IMR-90 (cell line): ENCODE data around the gene MBOAT2. TPM values are rescaled to one million over a fixed set of nuclear protein-coding genes. Genes with fewer than 3 reads are reported as not detected.

Source experiments
- ATAC-seq: fragments of 200-7000 bp; cut with Tn5 transposase; 2 replicates; pipeline ENCODE4 v1.9.1; 2020; ENCODE audit warnings: low read depth, mild to moderate bottlenecking, moderate library complexity
- BruUV-seq: library from RNA; stranded (reverse); fragments of 400-500 nt; replicated peaks from 2 replicates; lab custom pipeline; 2021; lab: Mats Ljungman, UMichigan
- CTCF ChIA-PET: fragments of 300-600 bp; formaldehyde crosslinking; extraction: SDS; loops from one replicate; lab custom pipeline; 2021; ENCODE audit warnings: antibody characterized with exemption; lab: Yijun Ruan, JAX
- POLR2A ChIA-PET: fragments of 300-600 bp; sonication (Branson Sonifier 250); formaldehyde crosslinking; loops from one replicate; lab custom pipeline; 2022; ENCODE audit warnings: antibody characterized with exemption; ENCODE audit not compliant: unreplicated experiment; lab: Charles Lee
- DNase-seq: peaks from one replicate; pipeline ENCODE4 v3.0.0; 2013
- H2AFZ ChIP-seq: replicated peaks from 2 replicates; pipeline ENCODE3; 2013; ENCODE audit warnings: low read length, mild to moderate bottlenecking; ENCODE audit not compliant: poor library complexity
- H2AK5ac ChIP-seq: 2 replicates; pipeline ENCODE4 v1.6.1; 2013; ENCODE audit warnings: low read depth, low read length, inconsistent platforms
- H2AK9ac ChIP-seq: replicated peaks from 2 replicates; pipeline ENCODE3; 2013; ENCODE audit warnings: mild to moderate bottlenecking, low read depth, low read length, moderate library complexity; ENCODE audit not compliant: poor library complexity
- H2BK120ac ChIP-seq: 2 replicates; pipeline ENCODE4 v1.6.1; 2013; ENCODE audit warnings: low read depth, low read length, inconsistent platforms
- H2BK15ac ChIP-seq: 3 replicates; pipeline ENCODE4 v1.6.1; 2013; ENCODE audit warnings: low read depth, low read length, inconsistent platforms
- H2BK20ac ChIP-seq: 2 replicates; pipeline ENCODE4 v1.6.1; 2013; ENCODE audit warnings: low read depth, mild to moderate bottlenecking, inconsistent platforms, low read length, moderate library complexity
- H2BK5ac ChIP-seq: 2 replicates; pipeline ENCODE4 v1.6.1; 2013; ENCODE audit warnings: mild to moderate bottlenecking, low read depth, low read length, inconsistent platforms; ENCODE audit not compliant: poor library complexity, severe bottlenecking
- H3K14ac ChIP-seq: replicated peaks from 2 replicates; pipeline ENCODE4 v1.6.1; 2013; ENCODE audit warnings: low read depth, low read length, inconsistent platforms
- H3K18ac ChIP-seq: 2 replicates; pipeline ENCODE4 v1.6.1; 2013; ENCODE audit warnings: low read depth, low read length, control low read depth
- H3K23ac ChIP-seq: 2 replicates; pipeline ENCODE4 v1.6.1; 2013; ENCODE audit warnings: low read depth, low read length, inconsistent platforms
- H3K27ac ChIP-seq: 2 replicates; pipeline ENCODE4 v1.5.1; 2013; ENCODE audit warnings: mild to moderate bottlenecking, control low read depth, low read length; ENCODE audit not compliant: insufficient read depth
- H3K27me3 ChIP-seq: 2 replicates; pipeline ENCODE4 v1.6.1; 2013; ENCODE audit warnings: low read length; ENCODE audit not compliant: control insufficient read depth, insufficient read depth
- H3K36me3 ChIP-seq: 2 replicates; pipeline ENCODE4 v1.6.1; 2013; ENCODE audit warnings: low read length, mixed read lengths; ENCODE audit not compliant: control insufficient read depth, insufficient read depth
- H3K4ac ChIP-seq: 2 replicates; pipeline ENCODE4 v1.6.1; 2013; ENCODE audit warnings: low read depth, low read length, inconsistent platforms
- H3K4me1 ChIP-seq: 2 replicates; pipeline ENCODE4 v1.6.1; 2013; ENCODE audit warnings: low read length, mixed read lengths; ENCODE audit not compliant: control insufficient read depth, insufficient read depth
- H3K4me2 ChIP-seq: 2 replicates; pipeline ENCODE4 v1.6.1; 2013; ENCODE audit warnings: low read depth, mild to moderate bottlenecking, control low read depth, low read length, moderate library complexity
- H3K4me3 ChIP-seq: 2 replicates; pipeline ENCODE4 v1.5.1; 2013; ENCODE audit warnings: low read depth, mild to moderate bottlenecking, control low read depth, low read length, moderate library complexity; ENCODE audit not compliant: insufficient read depth
- H3K56ac ChIP-seq: 2 replicates; pipeline ENCODE4 v1.6.1; 2013; ENCODE audit warnings: low read length, inconsistent platforms; ENCODE audit not compliant: insufficient read depth; ENCODE audit errors: extremely low read depth
- H3K79me1 ChIP-seq, 2 experiments: 2 replicates each; pipeline ENCODE4 v1.6.1; 2013; ENCODE audit warnings: low read length in 2 of 2, inconsistent platforms in 1 of 2, low read depth in 1 of 2
- H3K9ac ChIP-seq: 2 replicates; pipeline ENCODE4 v1.6.1; 2013; ENCODE audit warnings: low read depth, low read length, control low read depth
- H3K9me1 ChIP-seq: 2 replicates; pipeline ENCODE4 v1.6.1; 2013; ENCODE audit warnings: low read length, inconsistent platforms; ENCODE audit not compliant: insufficient read depth
- H3K9me3 ChIP-seq: 2 replicates; pipeline ENCODE4 v1.6.1; 2013; ENCODE audit warnings: low read length; ENCODE audit not compliant: control insufficient read depth, insufficient read depth
- H4K20me1 ChIP-seq: 2 replicates; pipeline ENCODE4 v1.6.1; 2013; ENCODE audit warnings: low read length, inconsistent platforms; ENCODE audit not compliant: insufficient read depth
- H4K5ac ChIP-seq: 2 replicates; pipeline ENCODE4 v1.6.1; 2013; ENCODE audit warnings: mild to moderate bottlenecking, low read depth, low read length, control low read depth
- H4K8ac ChIP-seq, 2 experiments: 2 replicates each; pipeline ENCODE4 v1.6.1; 2013; ENCODE audit warnings: low read depth in 2 of 2, low read length in 2 of 2, control low read depth in 1 of 2, inconsistent platforms in 1 of 2
- H4K91ac ChIP-seq: 2 replicates; pipeline ENCODE4 v1.6.1; 2013; ENCODE audit warnings: low read depth, low read length, inconsistent platforms; ENCODE audit not compliant: insufficient read depth
- CHD1 ChIP-seq: IDR thresholded peaks from 2 replicates; pipeline ENCODE4 v1.6.1; 2012; ENCODE audit warnings: low read depth, low read length, improper control_type of control experiment
- MAFK ChIP-seq: IDR thresholded peaks from 2 replicates; pipeline ENCODE4 v1.6.1; 2012; ENCODE audit warnings: low read depth, low read length, improper control_type of control experiment
- MAZ ChIP-seq: IDR thresholded peaks from 2 replicates; pipeline ENCODE4 v1.6.1; 2012; ENCODE audit warnings: low read depth, mild to moderate bottlenecking, low read length, improper control_type of control experiment, moderate library complexity, borderline replicate concordance
- NFE2L2 ChIP-seq: fragments of 150-350 bp; IDR thresholded peaks from 2 replicates; pipeline ENCODE4 v1.6.1; 2016; ENCODE audit warnings: low read depth, mild to moderate bottlenecking, low read length
- RAD21 ChIP-seq: IDR thresholded peaks from 2 replicates; pipeline ENCODE4 v1.6.1; 2012; ENCODE audit warnings: low read length, improper control_type of control experiment
- RCOR1 ChIP-seq: IDR thresholded peaks from 2 replicates; pipeline ENCODE4 v1.6.1; 2012; ENCODE audit warnings: mild to moderate bottlenecking, low read length, improper control_type of control experiment; ENCODE audit not compliant: insufficient replicate concordance
- SMC3 ChIP-seq: fragments of 150-350 bp; IDR thresholded peaks from 2 replicates; pipeline ENCODE4 v1.6.1; 2016; ENCODE audit warnings: low read depth, mild to moderate bottlenecking, antibody characterized with exemption, low read length, moderate library complexity
- WGBS, 2 experiments: methylation state at CpG; one replicate each; pipeline versions ENCODE4 v1.1.5 to v1.1.7; 2013; ENCODE audit warnings: missing lambda C conversion rate in 2 of 2; ENCODE audit not compliant: insufficient read length in 1 of 2; ENCODE audit errors: extremely low coverage in 2 of 2; 5-methylcytosine and 5-hydroxymethylcytosine counted together
- dilution Hi-C: fragments of 300-500 bp; cut with HindIII; formaldehyde crosslinking; loops from one replicate; pipeline ENCODE4 v1.14.3; 2018; ENCODE audit warnings: low sequenced_read_pairs; ENCODE audit not compliant: unreplicated experiment
- in situ Hi-C: fragments of 300-500 bp; cut with MboI; formaldehyde crosslinking; loops from 3 replicates; pipeline ENCODE4 v1.14.3; 2019; ENCODE audit warnings: low sequenced_read_pairs, inconsistent platforms, mixed read lengths
- intact Hi-C: fragments of 100-400 bp; cut with micrococcal nuclease; formaldehyde crosslinking; loops from 2 replicates; pipeline ENCODE4 v1.10.0; 2022
- polyA plus RNA-seq, 3 experiments: library from polyadenylated mRNA; depleted of rRNA; stranded (reverse); fragments of >200 nt; gene quantifications; 2 replicates each; pipeline ENCODE4 v1.2.3, GENCODE V29; 2012; ENCODE audit warnings: low replicate concordance in 1 of 3
- total RNA-seq: library from RNA; depleted of rRNA; stranded (reverse); fragments of >200 nt; gene quantifications from 2 replicates; pipeline ENCODE4 v1.2.3, GENCODE V29; 2012
- TF ChIP-seq, protein P1 (sequence below): conservative IDR thresholded peaks from 2 replicates; pipeline ENCODE4 v1.5.1; 2012; ENCODE audit warnings: mild to moderate bottlenecking, low read depth, low read length, improper control_type of control experiment

Gene MBOAT2
- total and polyA plus RNA-seq, 2 of the 4 experiments (the other 2 are of a cell fraction) = 33.9 to 102 TPM

DNA sequence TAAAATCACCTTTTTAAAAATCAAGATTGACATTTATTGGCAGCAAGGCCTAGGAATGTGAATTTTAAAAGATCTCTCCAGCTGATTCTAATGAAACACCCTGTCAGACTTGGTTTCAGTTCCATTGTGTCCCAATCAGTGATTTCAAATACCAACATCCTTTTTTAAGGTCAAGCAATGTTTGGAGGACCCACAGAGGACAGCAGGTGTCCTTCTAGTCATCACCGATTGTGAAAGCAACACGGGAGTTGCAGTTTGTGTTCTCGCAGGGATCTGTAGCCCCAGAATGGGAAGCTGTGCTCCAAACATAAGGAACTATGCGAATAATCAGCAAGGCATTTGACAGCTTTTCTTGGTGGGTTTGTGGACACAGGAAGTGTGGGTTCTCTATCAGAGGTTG lies 161.6 kb downstream of the MBOAT2 start:
- no peak for ATAC-seq

More for the DNA sequence above, 161.6 kb downstream of the MBOAT2 start:
- H4K91ac ChIP-seq = no peak overlapping the region
- no peak overlapping the region for H2AK5ac ChIP-seq
- no peaks in the 10 kb centered on the region; the same call in 1 of the 2 replicates for H3K4me1 ChIP-seq
- intact Hi-C loops = no loop called here
- no peak overlapping the region for H2BK120ac ChIP-seq
- peaks cover 0 to 4% of the 10 kb centered on the region in 2 experiments; a peak in 3 of 4 replicates for H3K79me1 ChIP-seq
- H3K9me3 ChIP-seq = no peaks in the 10 kb centered on the region
- H3K4me2 ChIP-seq = no peak overlapping the region
- H3K23ac ChIP-seq = no peak overlapping the region
- CTCF ChIA-PET = no interaction called here
- H3K18ac ChIP-seq = no peak overlapping the region
- no peak overlapping the region for H4K5ac ChIP-seq
- H3K9ac ChIP-seq = no peak overlapping the region
- no peak overlapping the region for H2AK9ac ChIP-seq
- BruUV-seq = no TSS peak
- no peak overlapping the region for H3K14ac ChIP-seq
- no peak overlapping the region for H2BK5ac ChIP-seq
- no peak for TF ChIP-seq MAFK
- TF ChIP-seq CHD1 = no peak
- TF ChIP-seq NFE2L2 = no peak
- no peak for TF ChIP-seq SMC3
- no peak for TF ChIP-seq RCOR1
- no peak for TF ChIP-seq MAZ
- TF ChIP-seq, protein P1, sequence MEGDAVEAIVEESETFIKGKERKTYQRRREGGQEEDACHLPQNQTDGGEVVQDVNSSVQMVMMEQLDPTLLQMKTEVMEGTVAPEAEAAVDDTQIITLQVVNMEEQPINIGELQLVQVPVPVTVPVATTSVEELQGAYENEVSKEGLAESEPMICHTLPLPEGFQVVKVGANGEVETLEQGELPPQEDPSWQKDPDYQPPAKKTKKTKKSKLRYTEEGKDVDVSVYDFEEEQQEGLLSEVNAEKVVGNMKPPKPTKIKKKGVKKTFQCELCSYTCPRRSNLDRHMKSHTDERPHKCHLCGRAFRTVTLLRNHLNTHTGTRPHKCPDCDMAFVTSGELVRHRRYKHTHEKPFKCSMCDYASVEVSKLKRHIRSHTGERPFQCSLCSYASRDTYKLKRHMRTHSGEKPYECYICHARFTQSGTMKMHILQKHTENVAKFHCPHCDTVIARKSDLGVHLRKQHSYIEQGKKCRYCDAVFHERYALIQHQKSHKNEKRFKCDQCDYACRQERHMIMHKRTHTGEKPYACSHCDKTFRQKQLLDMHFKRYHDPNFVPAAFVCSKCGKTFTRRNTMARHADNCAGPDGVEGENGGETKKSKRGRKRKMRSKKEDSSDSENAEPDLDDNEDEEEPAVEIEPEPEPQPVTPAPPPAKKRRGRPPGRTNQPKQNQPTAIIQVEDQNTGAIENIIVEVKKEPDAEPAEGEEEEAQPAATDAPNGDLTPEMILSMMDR = no peak
- TF ChIP-seq RAD21 = no peak
- no peak overlapping the region for H3K56ac ChIP-seq
- H3K4ac ChIP-seq = no peak overlapping the region
- no peak overlapping the region for H4K8ac ChIP-seq
- no peaks in the 10 kb centered on the region; the same call in 1 of the 2 replicates for H3K9me1 ChIP-seq
- H3K27ac ChIP-seq = no peak overlapping the region
- H4K20me1 ChIP-seq = no peaks in the 10 kb centered on the region
- 100% methylated on average over 2 of the region's 4 CpGs; no CpG with 5 or more reads in 1 of the 2 experiments for WGBS, 2 experiments
- H2BK20ac ChIP-seq = no peak overlapping the region
- in situ Hi-C loops = no loop called here
- dilution Hi-C loops = no loop called here
- no peaks in the 10 kb centered on the region for H3K27me3 ChIP-seq
- H2BK15ac ChIP-seq = no peak overlapping the region
- no peak overlapping the region for H3K4me3 ChIP-seq
- DNase-seq = no peak
- POLR2A ChIA-PET = no interaction called here
- no peak overlapping the region for H2AFZ ChIP-seq
- no peaks in the 10 kb centered on the region for H3K36me3 ChIP-seq
